Gastrocnemius medialis (tissue), 4 donors: Measurements from ENCODE around the gene WDR62.

Experiments
- CTCF ChIP-seq, 5 experiments: fragments of 450-650 bp in 3 of 5; fragments of 200-600 bp in 2 of 5; sonication (generic) in 2 of 5; IDR thresholded peaks in 4 of 5; conservative IDR thresholded peaks in 1 of 5; 1 replicate in 4 of 5; 2 replicates in 1 of 5; pipeline ENCODE4 v1.5.1; 2016 to 2019; ENCODE audit warnings: antibody characterized with exemption in 5 of 5, mild to moderate bottlenecking in 3 of 5, moderate library complexity in 3 of 5
- POLR2A ChIP-seq, 2 donors: fragments of 450-650 bp; IDR thresholded peaks; one replicate each; pipeline ENCODE4 v1.6.1; 2017; ENCODE audit warnings: antibody characterized with exemption in 2 of 2, mild to moderate bottlenecking in 2 of 2, moderate library complexity in 2 of 2

GRCh38 chr19:36093146-36093662, 38.5 kb downstream of the WDR62 start:
- TF ChIP-seq CTCF (IDR thresholded peaks at IDR 0.05 in 4 of 5, conservative IDR thresholded peaks at IDR 0.05 in 1 of 5) (no peak), POLR2A (IDR thresholded peaks at IDR 0.05) (no peak)
